ENCODE data around the gene MAGI2.

MAGI2 gene

GRCh38 chr7:79301419-79301818 is 152.0 kb downstream of the MAGI2 start:
- no peak for DNase-seq

DNA sequence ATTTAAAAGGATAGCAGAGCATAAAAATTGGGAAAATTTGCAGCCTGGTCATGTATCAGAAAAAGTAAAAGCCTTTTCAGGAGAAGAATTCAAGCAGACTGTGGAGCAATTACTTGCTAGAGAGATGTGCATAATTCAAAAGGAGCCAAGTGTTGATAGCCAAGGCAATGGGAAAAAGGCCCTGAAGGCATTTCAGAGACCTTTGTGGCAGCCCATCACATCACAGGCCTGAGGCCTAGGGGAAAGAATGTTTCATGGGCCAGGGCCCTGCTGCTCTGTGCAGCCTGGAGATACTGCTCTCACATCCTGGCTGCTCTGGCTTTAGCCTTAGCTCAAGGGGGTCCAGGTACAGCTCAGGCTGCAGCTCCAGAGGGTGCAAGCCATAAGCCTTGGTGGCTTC is 152.9 kb downstream of the MAGI2 start:
- DNase-seq: no peak

- peak; percentile 52 for DNase-seq
Measured at GRCh38 chr7:79298145-79298760, 155.2 kb downstream of the MAGI2 start.

DNA sequence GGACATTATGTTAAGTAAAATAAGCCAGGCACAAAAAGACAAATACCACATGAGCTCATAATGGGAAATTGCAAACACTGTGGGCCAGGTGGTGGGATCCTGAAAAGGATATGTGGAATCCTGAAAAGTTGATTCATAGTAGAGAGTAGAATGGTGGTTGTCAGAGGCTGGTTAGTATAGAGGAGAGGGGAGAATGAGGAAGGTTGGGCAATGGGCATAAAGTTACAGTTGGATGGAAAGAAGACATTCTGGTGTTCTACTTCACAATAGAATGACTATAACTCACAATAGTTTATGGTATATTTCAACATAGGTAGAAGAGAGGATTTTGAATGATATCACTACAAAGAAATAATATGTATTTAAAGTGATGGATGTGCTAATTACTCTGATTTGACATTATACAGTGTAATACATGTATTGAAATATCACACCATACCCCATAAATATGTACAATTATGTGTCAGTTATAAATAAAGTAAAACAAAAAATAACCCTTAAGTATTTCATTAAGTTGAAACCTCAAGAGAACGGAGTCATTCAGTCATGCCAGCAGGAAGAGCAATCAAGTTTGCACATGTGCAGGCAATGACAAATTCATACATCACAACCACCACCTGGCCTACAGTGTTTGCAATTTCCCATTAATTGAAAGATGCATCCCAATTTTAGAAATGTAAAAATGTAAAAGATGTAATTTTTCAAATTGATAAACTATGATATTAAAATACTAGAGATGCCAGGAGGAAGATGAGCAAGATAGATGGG is 156.7 kb downstream of the MAGI2 start:
- no peak for DNase-seq

GRCh38 chr7:79293655-79294142 is 159.8 kb downstream of the MAGI2 start:
- peak; percentile 77 for DNase-seq

- no peak for DNase-seq
Measured at GRCh38 chr7:79292834-79293233, 160.6 kb downstream of the MAGI2 start.

DNA sequence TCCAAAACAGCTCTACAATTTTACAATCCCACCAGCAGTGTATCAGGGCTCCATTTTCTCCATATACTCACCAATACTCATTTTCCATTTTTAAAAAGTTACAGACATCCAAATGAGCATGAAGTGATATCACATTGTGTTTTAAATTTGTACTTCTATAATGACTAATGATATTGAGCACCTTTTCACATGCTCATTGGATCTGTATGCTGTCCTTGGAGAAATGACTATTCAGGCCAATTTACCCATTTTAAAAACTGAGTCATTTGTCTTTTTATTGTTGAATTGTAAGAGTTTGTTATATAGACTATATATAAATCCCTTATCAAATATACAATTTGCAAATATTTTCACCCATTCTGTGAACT is 162.0 kb downstream of the MAGI2 start:
- DNase-seq: no peak

DNA sequence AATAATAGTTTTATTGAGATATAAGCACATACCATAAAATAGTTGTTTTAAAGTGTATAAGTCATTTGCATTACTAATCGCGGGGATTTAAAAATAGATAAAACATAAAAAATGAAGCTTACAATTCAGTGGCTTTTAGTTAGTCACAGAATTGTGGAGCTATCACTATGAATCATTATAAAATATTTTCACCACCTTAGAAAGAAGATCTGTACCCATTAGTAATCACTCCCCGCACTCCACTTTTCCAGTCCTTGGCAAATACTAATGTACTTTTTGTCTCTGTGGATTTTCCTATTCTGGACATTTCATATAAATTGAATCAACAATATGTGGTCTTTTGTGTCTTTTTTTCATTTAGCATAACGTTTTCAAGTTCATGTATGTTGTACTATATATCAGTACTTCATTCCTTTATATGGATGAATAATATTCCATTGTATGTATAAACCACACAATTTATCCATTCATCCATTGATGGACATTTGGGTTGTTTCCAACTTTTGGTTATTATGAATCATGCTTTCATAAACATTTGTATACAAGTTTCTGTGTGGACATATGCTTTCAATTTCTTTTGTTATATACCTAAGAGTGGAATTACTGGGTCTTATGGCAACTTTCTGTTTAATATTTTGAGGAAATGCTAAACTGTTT is 162.5 kb downstream of the MAGI2 start:
- peak; percentile 62 for DNase-seq

GRCh38 chr7:79290398-79290797 is 163.1 kb downstream of the MAGI2 start:
- DNase-seq: no peak

DNA sequence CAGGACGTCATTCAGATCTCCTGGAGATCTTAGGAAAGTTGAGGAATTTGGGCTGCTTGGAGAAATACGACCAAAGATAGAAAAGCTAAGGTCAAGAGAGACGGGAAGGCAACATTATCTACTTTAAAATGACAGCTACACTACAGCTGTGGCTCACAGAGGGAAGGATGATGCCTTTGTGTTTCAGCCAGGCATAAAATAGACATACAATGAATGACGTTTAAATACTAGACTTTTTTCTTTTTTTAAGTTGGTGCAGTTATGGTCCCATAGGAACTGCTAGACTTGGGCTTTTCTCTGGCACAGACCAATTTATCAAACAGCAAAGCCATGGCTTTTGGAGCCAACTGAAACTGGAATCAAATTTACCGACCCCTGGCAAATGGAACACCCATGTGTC is 164.8 kb downstream of the MAGI2 start:
- DNase-seq: no peak

- DNase-seq: no peak
Measured at GRCh38 chr7:79287981-79288380, 165.5 kb downstream of the MAGI2 start.

GRCh38 chr7:79286181-79286580 is 167.3 kb downstream of the MAGI2 start:
- DNase-seq: no peak

DNA sequence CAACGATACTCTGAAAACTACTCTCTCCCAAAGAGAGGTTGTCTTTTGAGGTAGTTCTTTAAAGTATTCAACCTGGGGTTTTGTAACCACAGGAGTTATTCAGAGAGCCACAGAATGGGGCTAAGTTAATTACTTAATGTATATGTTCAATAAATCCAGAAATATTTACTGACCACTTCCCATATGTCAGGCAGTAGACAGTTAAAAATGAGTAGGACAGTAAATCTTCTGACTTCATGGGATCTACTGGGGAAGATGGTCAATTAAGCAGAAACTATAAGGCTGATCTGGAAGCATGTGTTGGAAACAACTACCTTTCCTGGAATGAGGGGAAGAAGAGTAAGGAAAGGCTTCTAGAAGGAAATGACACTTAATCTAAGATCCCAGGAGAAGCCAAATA is 167.7 kb downstream of the MAGI2 start:
- DNase-seq: no peak

GRCh38 chr7:79284211-79284610 is 169.3 kb downstream of the MAGI2 start:
- DNase-seq: peak; percentile 84

DNA sequence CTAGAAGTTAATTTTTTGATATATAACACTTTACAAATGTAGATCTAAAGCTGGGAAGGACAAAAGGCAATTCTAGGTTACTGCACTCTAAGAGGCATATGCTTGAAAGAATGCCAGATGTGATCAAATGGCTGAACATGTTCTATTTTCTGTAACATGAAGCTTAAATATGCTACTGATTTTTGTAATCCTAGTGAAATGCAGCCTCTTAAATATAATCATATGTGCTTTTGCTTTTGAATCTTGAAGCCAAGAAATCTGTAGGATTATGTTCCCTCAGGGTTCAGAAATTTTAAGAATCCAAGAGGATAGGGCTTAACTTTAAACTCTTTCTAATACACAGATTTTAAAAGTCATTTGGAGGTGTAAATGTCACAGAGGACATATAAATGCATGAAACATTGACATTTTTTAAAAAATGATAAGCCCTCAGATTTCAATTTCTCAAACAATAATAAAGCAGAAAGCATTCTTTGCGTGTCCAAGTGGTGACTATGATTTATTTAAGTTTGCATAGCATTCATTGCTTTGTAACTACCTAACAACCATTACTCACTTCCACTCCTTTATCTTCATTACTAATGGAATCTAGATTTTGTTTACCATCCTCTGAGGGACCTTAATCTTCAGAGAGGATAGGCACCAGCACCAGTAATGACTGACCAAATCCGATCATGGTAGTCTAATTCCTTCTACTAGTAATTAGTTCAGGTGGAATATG is 170.4 kb downstream of the MAGI2 start:
- peak; percentile 90 for DNase-seq

DNA sequence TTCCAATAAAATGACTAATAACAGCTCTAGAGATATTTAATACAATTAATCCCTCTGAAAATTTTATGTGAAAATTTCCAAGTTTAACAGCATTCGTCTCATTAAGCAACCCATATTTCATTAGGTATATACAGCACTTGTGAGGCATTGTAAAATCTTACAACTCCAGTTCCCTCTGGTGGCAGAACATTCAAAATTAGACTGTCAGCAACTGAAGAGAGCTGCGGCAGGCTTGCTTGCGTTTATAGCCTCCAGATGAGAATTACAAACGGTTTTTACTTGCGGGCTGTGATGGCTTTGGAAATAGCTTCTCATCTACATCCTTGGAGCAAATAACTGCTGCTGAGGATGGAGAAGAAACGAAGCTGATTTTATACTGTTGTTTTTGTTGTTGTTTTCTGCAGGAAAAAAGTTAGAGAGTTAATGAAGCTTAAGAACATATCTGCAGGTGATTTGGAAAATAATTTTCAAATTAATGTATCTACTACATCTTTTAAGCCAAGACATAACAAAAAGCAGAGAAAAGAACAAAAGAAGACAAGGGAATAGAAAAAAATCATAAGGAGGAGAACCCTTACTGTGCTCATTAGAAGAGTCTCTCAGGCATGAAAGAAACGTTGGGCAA is 171.3 kb downstream of the MAGI2 start:
- peak; percentile 76 for DNase-seq

- peak; percentile 8 for DNase-seq
Measured at GRCh38 chr7:79281426-79281825, 172.0 kb downstream of the MAGI2 start.

- no peak for DNase-seq
Measured at GRCh38 chr7:79272938-79273337, 180.5 kb downstream of the MAGI2 start.

DNA sequence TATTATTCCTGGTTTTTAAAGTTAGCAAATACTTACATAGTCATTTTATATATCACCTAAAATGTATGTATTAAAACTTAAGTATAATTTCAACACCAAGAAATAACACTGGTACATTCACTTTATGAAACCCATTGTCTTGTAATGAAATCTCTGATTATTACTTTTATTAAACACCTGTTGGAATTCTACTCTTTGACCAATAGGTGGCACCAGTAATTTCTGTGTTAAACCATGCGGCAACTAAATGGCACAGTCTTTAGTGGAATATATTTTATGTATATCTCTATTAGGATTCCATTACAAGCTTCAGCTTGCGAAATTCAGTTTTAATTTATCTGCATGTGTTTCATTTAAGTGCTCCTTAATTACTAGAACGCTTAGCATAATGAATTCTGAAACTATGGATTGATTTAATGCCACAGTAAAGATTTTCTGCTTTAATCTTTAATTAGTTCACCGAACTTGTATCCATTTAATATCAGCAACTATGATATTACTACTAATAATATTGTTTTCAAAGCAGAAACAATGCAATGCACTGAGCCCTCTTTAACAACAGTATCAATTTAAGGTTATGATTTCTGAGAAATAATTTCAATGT is 181.3 kb downstream of the MAGI2 start:
- peak; percentile 55 for DNase-seq

- DNase-seq: no peak
Measured at GRCh38 chr7:79268730-79269129, 184.7 kb downstream of the MAGI2 start.

DNA sequence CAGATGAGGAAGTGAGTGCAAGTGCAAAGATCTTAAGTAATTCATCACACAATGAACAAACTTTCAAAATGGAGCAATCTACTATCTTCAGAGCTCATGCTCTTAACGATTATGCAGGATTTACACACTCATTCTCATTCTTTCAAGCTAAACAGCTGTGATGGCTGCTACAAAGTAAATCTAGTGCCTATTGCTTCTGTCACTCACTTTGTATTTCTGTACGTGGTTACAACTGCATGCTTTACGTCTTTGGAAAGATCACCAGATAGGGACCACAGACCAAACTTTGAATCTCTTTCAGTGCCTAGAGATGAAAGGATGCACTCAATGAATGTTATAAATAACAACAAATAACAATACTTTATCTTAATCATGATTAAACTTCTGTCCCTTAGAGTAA is 194.6 kb downstream of the MAGI2 start:
- no peak for DNase-seq

- DNase-seq: no peak
Measured at GRCh38 chr7:79257959-79258358, 195.5 kb downstream of the MAGI2 start.

Measured in fibroblast of skin of back (primary cell).